Stimulated activated CD4-positive, alpha-beta T cell treated with anti-CD3 and anti-CD28 coated beads, Interleukin-1b, Interleukin-23, amount 100 ng/mL, for 24 hours (primary cell): ENCODE measurements around the gene OR2F1.

Source experiments
- DNase-seq, 4 experiments: peaks; one replicate each; pipeline ENCODE4 v3.0.0-alpha.2; 2020; ENCODE audit warnings: low read depth in 4 of 4, low spot score in 1 of 4

The OR2F1 gene, protein sequence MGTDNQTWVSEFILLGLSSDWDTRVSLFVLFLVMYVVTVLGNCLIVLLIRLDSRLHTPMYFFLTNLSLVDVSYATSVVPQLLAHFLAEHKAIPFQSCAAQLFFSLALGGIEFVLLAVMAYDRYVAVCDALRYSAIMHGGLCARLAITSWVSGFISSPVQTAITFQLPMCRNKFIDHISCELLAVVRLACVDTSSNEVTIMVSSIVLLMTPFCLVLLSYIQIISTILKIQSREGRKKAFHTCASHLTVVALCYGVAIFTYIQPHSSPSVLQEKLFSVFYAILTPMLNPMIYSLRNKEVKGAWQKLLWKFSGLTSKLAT

DNA sequence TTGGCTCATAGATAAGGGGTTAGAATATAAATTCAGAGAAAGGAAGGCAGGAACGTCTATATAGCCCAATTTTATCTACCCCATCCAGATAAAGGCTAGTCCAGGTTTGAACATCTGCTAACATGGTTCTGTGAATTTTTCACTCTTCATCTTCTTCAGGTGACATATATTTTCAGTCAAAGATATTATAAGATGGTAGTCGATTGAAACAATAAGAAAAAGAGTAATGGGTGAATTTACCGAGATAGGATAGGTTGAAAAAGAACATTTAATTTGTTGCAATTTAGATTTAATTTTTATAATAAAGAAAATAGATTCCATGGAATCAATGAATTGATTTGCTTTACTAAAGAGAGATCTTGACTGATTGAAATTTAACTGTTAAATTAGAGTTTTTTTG is at the start of gene OR2F1:
Gene OR2F1, plus strand, starts transcription at position 301 of the 400 bp plus-strand sequence. CDS start 5,127 bp downstream, outside the sequence.
- no peak for DNase-seq

- no peak for DNase-seq
Observed at GRCh38 chr7:143905509-143905908, 49.1 kb upstream of the OR2F1 start.

DNA sequence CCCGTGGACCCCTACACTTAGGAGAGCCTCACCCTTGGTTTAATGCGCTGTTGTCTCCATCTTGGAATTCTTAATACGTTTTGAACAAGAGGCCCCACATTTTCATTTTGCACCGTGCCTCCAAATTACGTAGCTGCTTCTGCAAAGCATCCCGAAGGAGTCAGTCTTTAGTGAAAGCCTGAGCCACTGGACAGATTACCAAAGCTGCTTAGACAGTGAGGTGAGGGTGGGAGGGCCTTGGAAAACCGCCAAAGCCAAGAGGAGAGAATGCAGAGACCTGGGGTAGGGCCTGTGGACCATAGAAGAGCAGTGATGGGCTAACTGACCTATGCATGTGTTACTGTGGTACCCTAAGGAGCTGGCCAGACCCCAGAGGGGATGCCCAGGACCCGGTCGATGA is 48.5 kb upstream of the OR2F1 start:
- no peak for DNase-seq

GRCh38 chr7:143906895-143907294 is 47.7 kb upstream of the OR2F1 start:
- DNase-seq: no peak

DNA sequence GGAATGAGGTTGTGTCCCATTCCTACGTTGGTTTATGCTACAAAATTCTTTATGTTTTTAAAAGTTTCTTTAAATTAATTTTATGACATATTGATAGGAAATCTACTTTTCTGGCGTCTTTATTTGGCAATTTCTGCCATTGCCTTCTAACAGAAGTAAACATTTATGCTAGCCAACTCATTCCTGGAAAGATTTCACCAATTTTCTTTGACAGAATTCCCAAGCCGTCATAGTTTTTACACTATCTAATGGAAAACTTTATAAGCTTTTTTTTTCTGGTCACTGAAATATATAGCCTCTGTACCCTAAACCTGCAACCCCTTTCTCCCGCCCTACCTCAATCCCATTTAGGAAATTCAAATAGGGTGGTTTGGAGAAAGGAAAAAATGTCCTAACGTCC is 46.5 kb upstream of the OR2F1 start:
- no peak for DNase-seq

DNA sequence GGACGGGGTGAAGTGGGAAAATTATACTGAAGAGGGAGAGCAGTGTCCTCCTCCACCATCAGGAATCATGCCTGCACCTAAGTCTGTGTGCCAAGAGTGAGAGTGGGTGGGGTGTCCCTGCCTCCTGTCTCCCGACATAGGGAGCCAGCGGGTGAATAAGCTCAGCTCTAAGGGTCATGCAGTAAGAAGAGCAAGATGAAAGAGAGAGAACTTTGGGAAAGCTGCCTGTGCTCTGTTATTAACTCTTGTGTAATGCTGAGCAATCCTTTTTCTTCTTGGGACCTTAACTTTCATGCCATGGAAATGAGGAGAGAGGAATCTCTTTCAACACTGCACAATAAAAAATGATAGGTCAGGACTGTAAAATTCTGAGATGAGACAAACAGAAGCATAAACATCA is 44.8 kb upstream of the OR2F1 start:
- no peak for DNase-seq

DNA sequence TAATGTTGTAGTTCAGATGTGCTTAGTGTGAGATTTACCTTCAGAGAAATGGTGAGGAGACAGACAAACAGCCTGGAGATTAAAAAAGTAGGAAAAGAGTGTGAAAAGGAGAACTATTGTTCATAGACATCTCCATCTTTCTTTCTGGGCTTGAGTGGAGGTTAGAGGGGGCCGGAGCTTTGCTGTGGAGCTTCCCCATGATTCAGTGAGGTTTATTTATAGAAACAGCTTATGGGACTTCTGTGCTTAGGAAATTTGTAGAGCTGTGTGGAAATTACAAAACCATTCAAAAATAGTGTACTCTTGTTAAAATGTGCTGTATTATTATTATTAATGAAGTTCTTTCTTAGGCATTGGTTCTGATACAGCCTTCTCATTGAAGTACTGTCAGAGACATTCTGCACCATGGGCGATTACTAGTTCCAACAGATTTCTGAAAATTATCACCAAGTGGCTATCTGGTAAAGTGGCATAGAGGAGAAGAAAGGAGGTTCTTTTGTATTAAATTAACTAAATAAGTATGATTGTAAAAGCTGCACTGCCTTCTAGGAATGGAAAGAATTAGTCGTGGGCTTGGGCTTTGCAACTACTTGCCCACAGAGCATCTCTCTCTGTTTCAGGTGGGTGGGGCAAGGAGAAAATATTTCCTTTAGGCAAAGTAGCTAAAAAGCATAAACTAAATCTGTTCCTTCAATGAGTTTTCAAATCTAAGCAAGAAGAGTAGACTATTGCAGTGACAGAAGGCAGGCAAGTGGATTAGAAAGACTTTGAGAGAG is 44.0 kb upstream of the OR2F1 start:
- DNase-seq: no peak

- no peak for DNase-seq
Observed at GRCh38 chr7:143913945-143914615, 40.6 kb upstream of the OR2F1 start.

GRCh38 chr7:143914938-143915652 is 39.5 kb upstream of the OR2F1 start:
- DNase-seq: no peak

DNA sequence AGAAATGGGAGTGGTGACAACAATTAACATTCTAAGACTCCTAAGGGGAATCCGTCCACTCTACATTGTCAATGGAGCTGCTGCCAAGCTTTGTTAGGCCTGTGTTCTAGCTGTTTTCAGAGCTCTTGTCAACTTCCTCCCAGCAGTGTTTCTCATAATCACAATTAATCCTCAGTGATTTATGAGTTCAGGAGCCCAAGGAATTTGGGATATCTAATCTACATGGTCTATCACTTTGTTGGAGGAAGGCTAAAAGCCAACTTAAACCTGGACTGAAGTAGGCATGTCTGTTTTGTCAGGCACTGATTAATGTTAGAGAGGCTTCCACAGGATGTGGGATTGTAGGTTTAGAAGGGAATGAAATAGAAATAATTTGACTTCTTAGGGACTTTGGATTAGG is 29.8 kb upstream of the OR2F1 start:
- DNase-seq: no peak

DNA sequence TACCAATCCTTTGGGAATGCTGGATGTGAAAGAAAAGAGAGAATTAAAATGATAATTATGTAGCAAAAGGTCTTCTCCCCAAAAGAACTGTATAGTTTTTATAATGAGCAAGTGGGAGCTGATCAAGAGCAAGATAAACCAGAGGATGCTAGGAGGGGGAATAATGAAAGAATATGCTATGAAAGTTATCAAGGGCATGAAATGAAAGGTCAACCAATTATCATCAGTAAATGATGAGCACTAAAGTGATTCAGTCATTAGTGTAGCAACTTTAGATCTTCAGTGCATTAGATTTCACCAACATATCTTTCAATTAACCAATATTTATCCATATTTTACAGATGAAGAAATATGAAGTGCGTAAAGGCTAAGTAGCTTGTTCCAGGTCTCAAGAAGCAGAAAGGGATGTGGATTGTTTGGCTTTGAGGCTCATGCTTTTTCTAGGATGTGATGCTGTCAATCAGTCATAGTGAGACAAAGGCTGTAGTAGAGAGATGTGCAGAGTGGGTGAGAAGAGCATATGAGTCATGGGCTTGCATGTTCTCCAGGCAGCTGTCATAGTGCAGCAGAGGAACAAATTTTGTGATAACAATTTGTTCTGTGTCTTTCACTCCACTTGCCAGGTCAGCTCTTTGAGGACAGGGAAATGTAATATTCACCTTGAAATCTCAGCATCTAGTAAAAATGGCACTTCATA is 25.3 kb upstream of the OR2F1 start:
- DNase-seq: no peak

GRCh38 chr7:143931739-143932138 is 22.9 kb upstream of the OR2F1 start:
- DNase-seq: no peak

GRCh38 chr7:143934526-143935325 is 19.9 kb upstream of the OR2F1 start, which contains the start of gene OR2F2:
TSS of gene OR2F2 (plus strand) at chr7:143935233. CDS start at chr7:143935233, 0 bp downstream.
- DNase-seq: no peak

DNA sequence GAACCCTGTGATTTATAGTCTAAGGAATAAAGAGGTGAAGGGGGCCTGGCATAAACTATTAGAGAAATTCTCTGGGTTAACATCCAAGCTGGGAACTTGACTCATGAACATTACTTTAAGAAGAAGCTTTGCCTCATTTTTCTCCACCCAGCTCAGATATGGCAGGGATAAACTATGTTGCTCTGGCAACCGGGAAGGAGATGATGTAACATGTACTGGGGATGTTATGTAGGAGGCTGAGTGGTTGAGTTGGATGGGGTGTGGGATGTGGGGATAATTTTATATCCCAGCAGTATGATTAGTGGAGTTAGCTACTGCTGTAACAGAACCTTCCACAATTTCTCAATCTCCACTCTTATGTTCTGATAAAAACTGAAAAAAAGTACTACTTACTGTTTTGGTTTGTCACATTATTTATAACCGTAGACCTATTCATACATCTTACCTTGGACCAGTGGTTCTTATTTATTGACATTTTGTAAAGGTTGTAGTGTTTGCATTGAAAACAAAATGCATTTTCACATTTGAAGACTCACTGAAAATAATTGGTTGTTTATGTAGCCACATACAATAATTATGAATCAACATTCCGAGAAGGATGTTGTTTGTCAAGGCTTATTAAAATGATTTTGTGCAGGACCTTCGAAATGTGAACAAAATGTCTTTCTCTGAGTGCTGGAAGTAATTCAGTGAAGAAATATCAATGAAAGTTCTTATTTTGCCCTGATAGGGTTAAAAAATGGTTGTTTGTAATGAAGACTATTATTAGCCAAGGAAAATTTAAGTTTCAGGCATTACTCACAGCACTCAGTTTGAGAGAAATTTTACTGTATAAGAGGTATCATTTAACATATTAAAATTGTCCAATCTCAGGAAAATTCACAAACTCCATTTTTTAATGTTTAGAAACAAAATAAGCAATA is 18.3 kb upstream of the OR2F1 start:
- DNase-seq: no peak

GRCh38 chr7:143938379-143939243 is 16.0 kb upstream of the OR2F1 start:
- no peak for DNase-seq

DNA sequence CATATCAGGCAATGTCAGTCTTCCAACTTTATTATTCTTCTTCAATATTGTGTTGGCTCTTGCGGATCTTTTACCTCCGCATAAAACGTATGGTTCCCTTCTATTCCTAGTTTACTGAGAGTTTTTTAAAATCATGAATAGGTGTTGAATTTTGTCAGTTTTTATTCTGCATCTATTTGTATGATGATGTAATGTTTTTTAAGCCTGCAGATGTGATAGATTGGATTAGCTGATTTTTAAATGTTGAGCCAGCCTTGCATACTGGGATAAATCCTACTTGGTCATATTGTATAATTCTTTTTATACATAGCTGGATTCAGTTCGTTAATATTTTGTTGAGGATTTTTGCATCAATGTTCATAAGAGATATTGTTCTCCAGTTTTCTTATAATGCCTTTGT is 9.2 kb upstream of the OR2F1 start:
- DNase-seq: no peak

GRCh38 chr7:143947111-143947510 is 7.5 kb upstream of the OR2F1 start:
- no peak for DNase-seq

GRCh38 chr7:143948733-143949132 is 5.9 kb upstream of the OR2F1 start:
- DNase-seq: no peak
